K562 (cell line): Measurements from ENCODE around the gene ZSWIM3. TPM values are rescaled to one million over a fixed set of nuclear protein-coding genes. Genes with fewer than 3 reads are reported as not detected.

Source experiments
- ATF7 ChIP-seq: fragments of 450-650 bp; IDR thresholded peaks from 2 replicates; pipeline ENCODE4 v1.7.1; 2014; ENCODE audit warnings: mild to moderate bottlenecking, moderate library complexity
- DDX20 ChIP-seq: fragments of 450-650 bp; IDR thresholded peaks from 2 replicates; pipeline ENCODE4 v1.6.1; 2016; ENCODE audit warnings: missing genetic modification characterization, low read depth, mild to moderate bottlenecking, missing compliant biosample characterization, moderate library complexity
- EHMT2 ChIP-seq: fragments of 450-650 bp; IDR thresholded peaks from 2 replicates; pipeline ENCODE4 v1.6.1; 2018; ENCODE audit warnings: antibody characterized with exemption
- EP400 ChIP-seq: fragments of 450-650 bp; IDR thresholded peaks from 2 replicates; pipeline ENCODE4 v1.6.1; 2017; ENCODE audit warnings: antibody characterized with exemption, mild to moderate bottlenecking, moderate library complexity
- FOXK2 ChIP-seq, 2 experiments: fragments of 450-650 bp; IDR thresholded peaks in 1 of 2; conservative IDR thresholded peaks in 1 of 2; 2 replicates each; pipeline ENCODE4 v1.6.1; 2016; ENCODE audit warnings: low read depth in 2 of 2, mild to moderate bottlenecking in 1 of 2
- HMG20B ChIP-seq: fragments of 250-450 bp; sonication (Bioruptor Pico); IDR thresholded peaks from 2 replicates; pipeline ENCODE4 v1.5.0; 2021; ENCODE audit warnings: mild to moderate bottlenecking
- HOXB6 ChIP-seq: fragments of 250-450 bp; sonication (Bioruptor Pico); IDR thresholded peaks from 2 replicates; pipeline ENCODE4 v1.5.1; 2022; ENCODE audit warnings: mild to moderate bottlenecking, borderline replicate concordance
- MTA2 ChIP-seq: fragments of 450-650 bp; IDR thresholded peaks from 2 replicates; pipeline ENCODE4 v1.6.1; 2016; ENCODE audit warnings: low read depth
- SIN3B ChIP-seq: fragments of 450-650 bp; IDR thresholded peaks from 2 replicates; pipeline ENCODE4 v1.6.1; 2017; ENCODE audit warnings: low read depth, mild to moderate bottlenecking, moderate library complexity
- TEAD4 ChIP-seq, 2 experiments: sonication (generic) in 1 of 2; formaldehyde crosslinking in 1 of 2; IDR thresholded peaks; 2 replicates each; pipeline versions ENCODE4 v1.6.1 to v1.8.0; 2012 to 2022; ENCODE audit warnings: borderline replicate concordance in 1 of 2, inconsistent platforms in 1 of 2, low read length in 1 of 2, mild to moderate bottlenecking in 1 of 2, missing genetic modification reagents in 1 of 2
- USF2 ChIP-seq: sonication (generic); formaldehyde crosslinking; IDR thresholded peaks from 2 replicates; pipeline ENCODE4 v1.5.0; 2020; ENCODE audit warnings: missing genetic modification reagents
- ZNF140 ChIP-seq: fragments of 250-450 bp; sonication (Bioruptor Pico); IDR thresholded peaks from 2 replicates; pipeline ENCODE4 v1.8.0; 2021; ENCODE audit warnings: moderate library complexity, mild to moderate bottlenecking, inconsistent platforms
- ZNF561 ChIP-seq: fragments of 450-650 bp; formaldehyde crosslinking; conservative IDR thresholded peaks from 2 replicates; pipeline ENCODE4 v1.4.0; 2020; ENCODE audit warnings: mild to moderate bottlenecking, moderate library complexity
- ZNF592 ChIP-seq: fragments of 450-650 bp; IDR thresholded peaks from 2 replicates; pipeline ENCODE4 v1.6.1; 2017; ENCODE audit warnings: antibody characterized with exemption, mild to moderate bottlenecking
- ZNF764 ChIP-seq: fragments of 250-450 bp; sonication (Bioruptor Pico); IDR thresholded peaks from 2 replicates; pipeline ENCODE4 v1.4.0; 2020; ENCODE audit warnings: low read depth, mild to moderate bottlenecking, moderate library complexity
- polyA plus RNA-seq, 8 experiments: library from polyadenylated mRNA; depleted of rRNA in 4 of 8; stranded (reverse) in 5 of 8; unstranded in 3 of 8; fragments of >200 nt; fragmentation: Nextera tagmentation in 2 of 8; fragmentation: Illumina TruSeq in 1 of 8; extraction: Ambion mirVana in 2 of 8; extraction: Trizol in 1 of 8; gene quantifications; 2 replicates each; pipeline versions ENCODE4 v1.2.1 to v1.2.3, GENCODE V29; 2011 to 2014; ENCODE audit warnings: inconsistent platforms in 1 of 8, missing spikeins in 1 of 8
- total RNA-seq, 7 experiments: library from RNA; depleted of rRNA in 6 of 7; stranded (reverse); fragments of >200 nt in 6 of 7; fragmentation: Illumina TruSeq in 2 of 7; extraction: Trizol in 2 of 7; gene quantifications; 2 replicates each; pipeline versions ENCODE4 v1.2.1 to v1.2.3, GENCODE V29; 2011 to 2021; ENCODE audit warnings: low replicate concordance in 1 of 7
- TF ChIP-seq, protein P1 (sequence below): fragments of 250-450 bp; sonication (Bioruptor Pico); IDR thresholded peaks from 2 replicates; pipeline ENCODE4 v1.5.0; 2021
- TF ChIP-seq, protein P2 (sequence below): sonication (generic); formaldehyde crosslinking; IDR thresholded peaks from 2 replicates; pipeline ENCODE4 v1.8.0; 2023; ENCODE audit warnings: mild to moderate bottlenecking, missing genetic modification reagents

Gene ZSWIM3
- total and polyA plus RNA-seq, 9 of the 15 experiments (the other 6 are each of a cell fraction or from before 2014, with no cell fraction given) = 1.7 to 4.3 (median 2.9) TPM

DNA sequence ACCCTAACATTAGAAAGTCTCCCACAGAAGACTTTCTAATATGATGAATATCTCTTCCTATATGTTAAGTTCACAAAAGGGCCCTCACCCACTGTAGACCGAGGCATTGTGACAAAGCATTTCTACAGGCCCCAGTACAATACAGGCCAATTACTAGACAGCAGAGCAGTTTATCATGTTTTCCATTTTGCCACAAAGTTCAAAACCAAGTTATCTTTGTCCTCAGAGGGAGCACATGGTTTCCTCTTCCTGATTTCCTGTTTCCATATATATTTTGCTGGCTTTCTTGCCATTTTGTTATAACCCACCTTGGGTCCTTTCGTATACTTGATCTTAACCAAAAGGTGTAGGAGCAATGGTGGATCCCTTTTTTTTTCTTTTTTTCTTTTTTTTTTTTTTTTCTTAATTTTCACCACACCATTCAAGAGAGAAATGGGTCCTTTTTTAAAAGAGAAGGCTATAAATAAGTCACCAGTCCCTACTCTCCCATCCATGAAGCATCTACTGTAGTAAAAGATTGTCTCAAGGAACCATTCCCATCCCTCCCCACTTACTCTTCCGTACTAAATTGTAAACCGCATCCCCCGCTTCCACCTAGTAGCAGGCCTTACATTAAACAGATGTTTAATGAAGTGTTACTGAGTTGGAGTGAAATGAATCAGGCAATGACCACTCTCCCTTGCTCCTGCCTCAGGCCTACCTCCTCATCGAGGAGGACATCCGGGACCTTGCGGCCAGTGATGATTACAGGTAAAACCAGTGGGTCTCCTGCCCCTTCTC, 47.0 kb upstream of the ZSWIM3 start (continued):
- peak; percentile 85 for TF ChIP-seq ZNF592
- no peak for TF ChIP-seq ATF7
- peak; percentile 48; the same call in 1 of the 2 replicates for TF ChIP-seq EP400
- TF ChIP-seq DDX20 (tag) = no peak
- 0 out of 2 replicates have a peak, but pooled peaks have one; percentile 16 for TF ChIP-seq MTA2
- TF ChIP-seq TEAD4 (IDR thresholded peaks at IDR 0.05; ENCODE audit: low read length) = peak; percentile 22; the same call in 1 of the 2 replicates
- TF ChIP-seq TEAD4 (CRISPR knock-in tag; IDR thresholded peaks at IDR 0.05; ENCODE audit: borderline replicate concordance) = no peak
- no peak for TF ChIP-seq USF2
- peak; percentile 54; the same call in 1 of the 2 replicates for TF ChIP-seq EHMT2
- TF ChIP-seq ZNF764 (CRISPR knock-in tag) = no peak
- TF ChIP-seq HMG20B (CRISPR knock-in tag) = no peak
- no peak for TF ChIP-seq ZNF140 (CRISPR knock-in tag)
- peak in 1 of 2 experiments; percentile 33; a peak in 1 of 4 replicates for TF ChIP-seq FOXK2 (conservative IDR thresholded peaks at IDR 0.05 in 1 of 2, IDR thresholded peaks at IDR 0.05 in 1 of 2; ENCODE audit: low read depth in 2 of 2)
- no peak for TF ChIP-seq ZNF561
- TF ChIP-seq, protein P1, sequence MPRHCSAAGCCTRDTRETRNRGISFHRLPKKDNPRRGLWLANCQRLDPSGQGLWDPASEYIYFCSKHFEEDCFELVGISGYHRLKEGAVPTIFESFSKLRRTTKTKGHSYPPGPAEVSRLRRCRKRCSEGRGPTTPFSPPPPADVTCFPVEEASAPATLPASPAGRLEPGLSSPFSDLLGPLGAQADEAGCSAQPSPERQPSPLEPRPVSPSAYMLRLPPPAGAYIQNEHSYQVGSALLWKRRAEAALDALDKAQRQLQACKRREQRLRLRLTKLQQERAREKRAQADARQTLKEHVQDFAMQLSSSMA (CRISPR knock-in tag) = no peak
- TF ChIP-seq HOXB6 (CRISPR knock-in tag) = no peak
- TF ChIP-seq, protein P2, sequence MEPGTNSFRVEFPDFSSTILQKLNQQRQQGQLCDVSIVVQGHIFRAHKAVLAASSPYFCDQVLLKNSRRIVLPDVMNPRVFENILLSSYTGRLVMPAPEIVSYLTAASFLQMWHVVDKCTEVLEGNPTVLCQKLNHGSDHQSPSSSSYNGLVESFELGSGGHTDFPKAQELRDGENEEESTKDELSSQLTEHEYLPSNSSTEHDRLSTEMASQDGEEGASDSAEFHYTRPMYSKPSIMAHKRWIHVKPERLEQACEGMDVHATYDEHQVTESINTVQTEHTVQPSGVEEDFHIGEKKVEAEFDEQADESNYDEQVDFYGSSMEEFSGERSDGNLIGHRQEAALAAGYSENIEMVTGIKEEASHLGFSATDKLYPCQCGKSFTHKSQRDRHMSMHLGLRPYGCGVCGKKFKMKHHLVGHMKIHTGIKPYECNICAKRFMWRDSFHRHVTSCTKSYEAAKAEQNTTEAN (CRISPR knock-in tag) = no peak
- no peak for TF ChIP-seq SIN3B
